HEK293T (cell line): Measurements from ENCODE around the gene CTPS2.
"Not testable (repeated sequence)": the region's sequence is repeated elsewhere in the genome, so short reads cannot be mapped to it uniquely, and the experiment has no call there.

Source experiments
- CTCF ChIA-PET: fragments of 350-600 bp; formaldehyde crosslinking; extraction: SDS; loops from one replicate; lab custom pipeline; 2021; ENCODE audit warnings: antibody characterized with exemption, inconsistent platforms; lab: Yijun Ruan, JAX
- POLR2A ChIA-PET: fragments of 350-600 bp; formaldehyde crosslinking; extraction: SDS; loops from one replicate; lab custom pipeline; 2020; ENCODE audit warnings: antibody characterized with exemption, inconsistent platforms; lab: Yijun Ruan, JAX
- DNase-seq: peaks from one replicate; pipeline ENCODE4 v3.0.0; 2012; ENCODE audit warnings: mixed read lengths; ENCODE audit errors: extremely low spot score
- ARNT ChIP-seq: fragments of 450-650 bp; IDR thresholded peaks from 2 replicates; pipeline ENCODE4 v1.6.1; 2017; ENCODE audit warnings: mild to moderate bottlenecking
- BHLHE40 ChIP-seq: fragments of 450-650 bp; IDR thresholded peaks from 2 replicates; pipeline ENCODE4 v1.6.1; 2016; ENCODE audit warnings: mild to moderate bottlenecking, moderate library complexity, borderline replicate concordance
- CTBP1 ChIP-seq: fragments of 450-650 bp; IDR thresholded peaks from 2 replicates; pipeline ENCODE4 v1.6.1; 2016; ENCODE audit warnings: borderline replicate concordance
- ELF4 ChIP-seq: fragments of 450-650 bp; IDR thresholded peaks from 2 replicates; pipeline ENCODE4 v1.6.1; 2017; ENCODE audit warnings: antibody characterized with exemption
- FOXA1 ChIP-seq: fragments of 450-650 bp; IDR thresholded peaks from 2 replicates; pipeline ENCODE4 v1.6.1; 2016; ENCODE audit warnings: mild to moderate bottlenecking
- FOXK2 ChIP-seq: fragments of 450-650 bp; IDR thresholded peaks from 2 replicates; pipeline ENCODE4 v1.6.1; 2016; ENCODE audit warnings: mild to moderate bottlenecking
- FOXM1 ChIP-seq: fragments of 450-650 bp; IDR thresholded peaks from 2 replicates; pipeline ENCODE4 v1.6.1; 2017; ENCODE audit warnings: mild to moderate bottlenecking, borderline replicate concordance
- HDGF ChIP-seq: fragments of 450-650 bp; IDR thresholded peaks from 2 replicates; pipeline ENCODE4 v1.6.1; 2017; ENCODE audit warnings: antibody characterized with exemption, borderline replicate concordance
- L3MBTL2 ChIP-seq: fragments of 450-650 bp; conservative IDR thresholded peaks from 2 replicates; pipeline ENCODE4 v1.6.1; 2016; ENCODE audit warnings: mild to moderate bottlenecking
- LEF1 ChIP-seq: fragments of 450-650 bp; IDR thresholded peaks from 2 replicates; pipeline ENCODE4 v1.6.1; 2017; ENCODE audit warnings: mild to moderate bottlenecking, borderline replicate concordance
- NFRKB ChIP-seq: fragments of 450-650 bp; IDR thresholded peaks from 2 replicates; pipeline ENCODE4 v1.6.1; 2016; ENCODE audit warnings: mild to moderate bottlenecking, moderate library complexity
- SP1 ChIP-seq: fragments of 450-650 bp; IDR thresholded peaks from 2 replicates; pipeline ENCODE4 v1.6.1; 2017
- SUZ12 ChIP-seq: fragments of 450-650 bp; IDR thresholded peaks from 2 replicates; pipeline ENCODE4 v1.6.1; 2016; ENCODE audit warnings: mild to moderate bottlenecking
- TARDBP ChIP-seq: fragments of 450-650 bp; IDR thresholded peaks from 2 replicates; pipeline ENCODE4 v1.6.1; 2016
- ZNF384 ChIP-seq: fragments of 450-650 bp; IDR thresholded peaks from 2 replicates; pipeline ENCODE4 v1.6.1; 2016
- TF ChIP-seq, protein P1 (sequence below): fragments of 450-650 bp; IDR thresholded peaks from 2 replicates; pipeline ENCODE4 v1.6.1; 2016

Gene CTPS2

DNA sequence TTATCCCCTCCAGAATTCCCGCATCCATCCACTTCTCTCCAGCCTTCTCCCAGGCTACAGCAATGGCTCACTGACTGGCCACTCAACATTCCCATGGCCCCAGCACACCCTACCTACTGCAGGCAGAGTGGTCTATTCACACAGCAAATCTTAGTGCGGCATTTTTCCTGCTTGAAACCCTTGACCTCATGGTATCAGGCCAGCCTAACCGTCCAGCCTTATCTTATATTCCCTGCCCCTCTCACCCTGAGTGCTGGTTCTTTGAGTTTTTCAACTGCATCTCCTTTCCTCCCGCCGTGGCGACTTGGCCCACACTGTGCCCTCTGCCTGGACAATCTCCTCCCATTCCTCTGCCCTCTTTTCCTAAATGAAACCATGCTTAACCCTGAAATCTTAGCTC, 72.5 kb downstream of the CTPS2 start:
- POLR2A ChIA-PET = no interaction called here
- no peak for DNase-seq
- CTCF ChIA-PET = no interaction called here
- no peak for TF ChIP-seq ZNF384
- TF ChIP-seq FOXA1 = no peak
- TF ChIP-seq FOXK2 = no peak
- TF ChIP-seq L3MBTL2 = no peak
- TF ChIP-seq, protein P1, sequence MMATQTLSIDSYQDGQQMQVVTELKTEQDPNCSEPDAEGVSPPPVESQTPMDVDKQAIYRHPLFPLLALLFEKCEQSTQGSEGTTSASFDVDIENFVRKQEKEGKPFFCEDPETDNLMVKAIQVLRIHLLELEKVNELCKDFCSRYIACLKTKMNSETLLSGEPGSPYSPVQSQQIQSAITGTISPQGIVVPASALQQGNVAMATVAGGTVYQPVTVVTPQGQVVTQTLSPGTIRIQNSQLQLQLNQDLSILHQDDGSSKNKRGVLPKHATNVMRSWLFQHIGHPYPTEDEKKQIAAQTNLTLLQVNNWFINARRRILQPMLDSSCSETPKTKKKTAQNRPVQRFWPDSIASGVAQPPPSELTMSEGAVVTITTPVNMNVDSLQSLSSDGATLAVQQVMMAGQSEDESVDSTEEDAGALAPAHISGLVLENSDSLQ = no peak
- no peak for TF ChIP-seq NFRKB
- no peak for TF ChIP-seq ARNT

DNA sequence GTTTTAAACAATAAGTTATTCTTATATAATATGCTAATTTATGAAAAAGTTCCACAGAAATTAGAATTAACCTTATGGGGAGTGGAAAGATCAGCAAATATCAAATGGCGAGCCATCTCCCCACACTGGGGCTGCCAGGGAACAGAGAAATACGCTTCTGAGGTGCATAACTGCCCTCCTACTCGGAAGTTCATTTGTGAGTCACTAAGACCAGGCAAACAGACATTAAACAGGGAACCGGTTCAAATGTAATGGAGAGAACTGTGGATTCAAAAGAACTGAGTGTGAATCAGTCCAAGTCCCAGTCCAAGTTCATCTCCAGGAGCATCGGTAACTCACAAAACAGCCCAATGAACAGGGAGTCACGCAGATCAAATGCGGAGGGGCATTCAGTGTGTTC, 73.9 kb downstream of the CTPS2 start:
- DNase-seq = no peak
- TF ChIP-seq TARDBP (no peak), LEF1 (no peak), CTBP1 (no peak), SP1 (no peak), NFRKB (no peak), HDGF (no peak), FOXK2 (no peak), BHLHE40 (no peak), ZNF384 (no peak), FOXA1 (no peak), SUZ12 (no peak), L3MBTL2 (no peak), FOXM1 (no peak), ARNT (no peak), ELF4 (no peak)
- TF ChIP-seq, protein P1 = no peak
- ChIA-PET POLR2A (no interaction called here), CTCF (no interaction called here)

DNA sequence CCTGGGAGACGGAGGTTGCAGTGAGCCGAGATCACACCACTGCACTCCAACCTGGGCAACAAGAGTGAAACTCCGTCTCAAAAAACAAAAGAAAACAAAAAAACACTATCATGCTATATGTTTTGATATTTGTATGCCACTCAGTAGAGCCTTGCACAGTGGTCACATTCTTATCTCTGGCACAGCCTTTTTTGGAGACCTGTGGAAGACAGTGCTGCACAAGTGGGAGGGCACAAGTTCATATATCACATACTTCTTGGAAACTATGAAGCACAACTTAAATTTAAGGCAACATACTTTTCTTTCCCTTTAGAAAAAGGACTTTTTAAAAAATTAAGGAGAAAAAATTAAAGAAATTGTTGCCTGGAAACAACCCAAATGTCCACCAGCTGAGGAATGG, 76.9 kb downstream of the CTPS2 start:
- POLR2A ChIA-PET = no interaction called here
- CTCF ChIA-PET = no interaction called here
- no peak for TF ChIP-seq LEF1
- TF ChIP-seq FOXK2 = no peak
- no peak for TF ChIP-seq L3MBTL2
- no peak for TF ChIP-seq FOXM1
- no peak for TF ChIP-seq ELF4
- TF ChIP-seq TARDBP = no peak
- no peak for TF ChIP-seq SP1
- TF ChIP-seq HDGF = no peak
- TF ChIP-seq ZNF384 = no peak
- no peak for TF ChIP-seq FOXA1
- no peak for TF ChIP-seq NFRKB
- TF ChIP-seq ARNT = no peak
- no peak for TF ChIP-seq SUZ12
- no peak for DNase-seq

- ChIA-PET CTCF (no interaction called here), POLR2A (no interaction called here)
- no peak for DNase-seq
- TF ChIP-seq L3MBTL2 = no peak
Observed at GRCh38 chrX:16635040-16635439, 77.4 kb downstream of the CTPS2 start.

DNA sequence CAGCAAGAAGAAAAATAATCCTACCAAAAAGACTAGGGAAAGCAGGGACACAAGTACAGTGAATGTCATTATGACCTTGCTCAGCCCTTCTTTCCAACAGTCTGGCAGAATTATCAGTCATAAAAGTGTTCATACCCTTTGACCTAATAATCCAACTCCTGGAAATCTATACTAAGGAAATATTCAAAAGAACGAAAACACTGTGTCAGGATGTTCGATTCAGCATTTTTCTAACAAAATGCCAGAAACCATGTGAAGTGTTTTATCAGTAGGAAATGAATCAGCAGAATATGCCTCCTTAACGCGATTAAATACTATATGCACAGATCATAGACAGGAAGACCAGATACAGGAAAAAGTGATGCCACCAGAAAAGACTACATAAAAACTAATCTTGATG, 78.7 kb downstream of the CTPS2 start:
- ChIA-PET POLR2A (no interaction called here), CTCF (no interaction called here)
- no peak for DNase-seq
- TF ChIP-seq ZNF384 = no peak
- TF ChIP-seq FOXM1 = no peak
- no peak for TF ChIP-seq SP1
- no peak for TF ChIP-seq SUZ12
- no peak for TF ChIP-seq BHLHE40
- TF ChIP-seq, protein P1 = no peak
- no peak for TF ChIP-seq ARNT
- TF ChIP-seq L3MBTL2 = no peak

GRCh38 chrX:16629909-16630308, 82.6 kb downstream of the CTPS2 start:
- ChIA-PET POLR2A (no interaction called here), CTCF (no interaction called here)
- no peak for DNase-seq
- TF ChIP-seq LEF1 (no peak), FOXM1 (no peak), ZNF384 (no peak), CTBP1 (no peak), SP1 (no peak), HDGF (no peak), BHLHE40 (no peak), ARNT (no peak), FOXA1 (no peak), FOXK2 (no peak), SUZ12 (no peak), ELF4 (no peak)

GRCh38 chrX:16628946-16629595, 83.4 kb downstream of the CTPS2 start:
- ChIA-PET POLR2A (no interaction called here), CTCF (no interaction called here)
- DNase-seq = no peak
- TF ChIP-seq FOXM1 (no peak), FOXA1 (no peak), ZNF384 (no peak), ELF4 (no peak), CTBP1 (no peak), L3MBTL2 (no peak), SUZ12 (no peak), TARDBP (no peak)
- TF ChIP-seq, protein P1 = no peak

- POLR2A ChIA-PET, CTCF ChIA-PET, DNase-seq: not testable (repeated sequence)
Observed at GRCh38 chrX:16628511-16628910, 84.0 kb downstream of the CTPS2 start.
